ENCODE measurements around the gene PTPRE.

Gene PTPRE

GRCh38 chr10:128049226-128050120 is 142.6 kb downstream of the PTPRE start:
- DNase-seq, result no peak

- DNase-seq, result no peak
These were observed 143.2 kb downstream of the PTPRE start for GRCh38 chr10:128050121-128050516.

GRCh38 chr10:128050936-128051335 is 144.0 kb downstream of the PTPRE start:
- DNase-seq, result no peak

- DNase-seq, result no peak
These were observed 144.6 kb downstream of the PTPRE start for GRCh38 chr10:128051548-128051947.

GRCh38 chr10:128052696-128053095 is 145.8 kb downstream of the PTPRE start:
- DNase-seq, result no peak

- no peak for DNase-seq
These were observed 146.5 kb downstream of the PTPRE start for GRCh38 chr10:128053356-128053755.

GRCh38 chr10:128054163-128054970 is 147.5 kb downstream of the PTPRE start:
- DNase-seq, result no peak

- no peak for DNase-seq
These were observed 148.4 kb downstream of the PTPRE start for GRCh38 chr10:128055061-128055868.

- no peak for DNase-seq
These were observed 149.6 kb downstream of the PTPRE start for GRCh38 chr10:128056303-128057050.

- DNase-seq, result no peak
These were observed 151.3 kb downstream of the PTPRE start for GRCh38 chr10:128058106-128058749.

- DNase-seq, result no peak
These were observed 151.8 kb downstream of the PTPRE start for GRCh38 chr10:128058750-128059134.

GRCh38 chr10:128059266-128059981 is 152.5 kb downstream of the PTPRE start:
- DNase-seq, result no peak

GRCh38 chr10:128059982-128060293 is 153.0 kb downstream of the PTPRE start:
- DNase-seq, result no peak

GRCh38 chr10:128060341-128061250 is 153.7 kb downstream of the PTPRE start:
- DNase-seq, result no peak

GRCh38 chr10:128061306-128062300 is 154.7 kb downstream of the PTPRE start:
- DNase-seq, result no peak

- no peak for DNase-seq
These were observed 155.5 kb downstream of the PTPRE start for GRCh38 chr10:128062331-128062880.

- no peak for DNase-seq
These were observed 156.1 kb downstream of the PTPRE start for GRCh38 chr10:128062881-128063563.

GRCh38 chr10:128063736-128064107 is 156.8 kb downstream of the PTPRE start:
- DNase-seq, result no peak

All from EL (cell line).